HUES64 (cell line): ENCODE results near the gene HEPHL1.

Experiments used
- H3K27ac ChIP-seq: 2 replicates; pipeline ENCODE4 v1.7.0; 2013; ENCODE audit warnings: low read depth, low read length, inconsistent platforms
- H3K27me3 ChIP-seq: 2 replicates; pipeline ENCODE4 v1.6.1; 2013; ENCODE audit warnings: mild to moderate bottlenecking, low read length; ENCODE audit not compliant: insufficient read depth
- H3K36me3 ChIP-seq: 2 replicates; pipeline ENCODE4 v1.6.1; 2013; ENCODE audit warnings: mild to moderate bottlenecking, low read length; ENCODE audit not compliant: insufficient read depth
- H3K4me1 ChIP-seq: 2 replicates; pipeline ENCODE4 v1.6.1; 2013; ENCODE audit warnings: mild to moderate bottlenecking, low read length, moderate library complexity; ENCODE audit not compliant: insufficient read depth
- H3K4me3 ChIP-seq: 2 replicates; pipeline ENCODE4 v1.5.1; 2013; ENCODE audit warnings: mild to moderate bottlenecking, low read length, moderate library complexity
- H3K9ac ChIP-seq: 2 replicates; pipeline ENCODE4 v1.6.1; 2013; ENCODE audit warnings: mild to moderate bottlenecking, low read depth, low read length
- H3K9me3 ChIP-seq: 2 replicates; pipeline ENCODE4 v1.6.1; 2013; ENCODE audit warnings: low read depth, low read length; ENCODE audit not compliant: insufficient read depth
- WGBS: fragments of 150-250, 120-280 bp; methylation state at CpG from one replicate; pipeline ENCODE4 v1.1.7; 2013; ENCODE audit warnings: missing lambda C conversion rate; 5-methylcytosine and 5-hydroxymethylcytosine counted together

The HEPHL1 gene

DNA sequence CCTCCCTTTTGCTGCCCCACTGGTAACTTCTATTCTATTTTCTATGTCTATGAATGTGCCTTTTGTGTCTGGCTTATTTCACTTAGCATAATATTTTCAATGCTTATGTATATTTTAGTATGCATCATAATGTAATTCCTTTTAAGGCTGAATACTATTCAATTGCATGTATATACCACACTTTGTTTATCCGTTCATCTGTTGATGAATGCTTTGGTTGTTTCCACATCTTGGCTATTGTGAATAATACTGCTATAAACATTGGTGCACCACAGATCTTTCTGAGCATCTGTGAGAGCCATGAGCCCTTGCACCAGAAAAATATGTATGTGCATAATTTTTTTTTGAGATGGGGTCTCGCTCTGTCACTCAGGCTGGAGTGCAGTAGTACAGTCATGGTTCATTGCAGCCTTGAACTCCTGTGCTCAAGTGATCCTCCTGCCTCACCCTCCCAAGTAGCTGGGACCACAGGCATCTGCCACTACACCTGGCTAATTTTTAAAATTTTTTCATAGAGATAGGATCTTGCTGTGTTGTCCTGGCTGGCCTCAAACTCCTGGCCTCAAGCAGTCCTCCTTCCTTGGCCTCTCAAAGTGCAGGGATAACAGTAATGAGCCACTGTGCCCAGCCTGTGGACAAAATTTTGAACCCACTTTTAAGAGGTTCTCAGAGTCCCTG is 27.0 kb downstream of the HEPHL1 start:
- WGBS, result 88% methylated on average over 2 of the region's 2 CpGs
- no peak overlapping the region for H3K27ac ChIP-seq
- H3K4me3 ChIP-seq, result no peak overlapping the region
- H3K4me1 ChIP-seq, result no peaks in the 10 kb centered on the region
- no peaks in the 10 kb centered on the region for H3K36me3 ChIP-seq
- no peak overlapping the region for H3K9ac ChIP-seq
- H3K9me3 ChIP-seq, result no peaks in the 10 kb centered on the region
- H3K27me3 ChIP-seq, result no peaks in the 10 kb centered on the region

DNA sequence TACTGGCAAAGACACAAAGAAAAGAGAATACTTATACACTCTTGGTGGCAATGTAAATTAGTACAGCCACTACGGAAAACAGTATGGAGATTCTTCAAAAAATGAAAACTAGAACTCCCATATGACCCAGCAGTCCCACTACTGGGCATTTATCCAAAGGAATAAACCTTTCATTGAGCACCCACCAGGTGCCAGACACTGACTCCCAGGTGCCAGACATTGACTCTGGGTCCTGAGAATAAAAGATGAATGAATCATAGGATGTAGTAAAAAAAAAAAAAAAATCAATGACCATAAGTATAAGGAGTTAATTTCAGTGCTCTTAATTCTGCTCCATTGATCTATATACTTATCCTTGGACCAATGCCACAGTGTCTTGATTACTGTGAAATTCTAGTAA is 28.2 kb downstream of the HEPHL1 start:
- Histone ChIP-seq H3K9ac (no peak overlapping the region), H3K9me3 (no peaks in the 10 kb centered on the region), H3K27ac (no peak overlapping the region), H3K27me3 (no peaks in the 10 kb centered on the region), H3K4me3 (no peak overlapping the region), H3K4me1 (no peaks in the 10 kb centered on the region), H3K36me3 (no peaks in the 10 kb centered on the region)
- WGBS, result 100% methylated on average over 1 of the region's 1 CpG

DNA sequence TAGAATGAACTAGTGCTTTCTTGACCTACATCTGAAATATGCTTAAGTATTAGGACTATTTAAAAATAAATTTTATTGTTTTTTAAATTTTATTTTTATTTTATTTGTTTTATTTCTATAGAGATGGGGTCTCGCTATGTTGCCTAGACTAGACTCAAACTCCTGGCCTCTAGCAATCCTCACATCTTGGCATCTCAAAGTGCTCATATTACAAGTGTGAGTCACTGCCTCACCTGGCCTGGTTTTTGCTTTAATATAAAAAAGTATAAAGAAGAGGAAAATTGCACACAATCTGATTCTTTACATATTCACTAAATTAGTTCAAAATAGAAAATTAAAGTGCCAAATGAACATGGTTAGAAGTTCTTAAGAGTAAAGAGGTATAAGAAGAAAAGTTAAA is 37.5 kb downstream of the HEPHL1 start:
- H3K9me3 ChIP-seq, result no peaks in the 10 kb centered on the region
- H3K27ac ChIP-seq, result no peak overlapping the region
- no peak overlapping the region for H3K4me3 ChIP-seq
- no peak overlapping the region for H3K9ac ChIP-seq
- no peaks in the 10 kb centered on the region for H3K4me1 ChIP-seq
- H3K27me3 ChIP-seq, result no peaks in the 10 kb centered on the region
- WGBS, result 89% methylated on average over 1 of the region's 1 CpG
- no peaks in the 10 kb centered on the region for H3K36me3 ChIP-seq

DNA sequence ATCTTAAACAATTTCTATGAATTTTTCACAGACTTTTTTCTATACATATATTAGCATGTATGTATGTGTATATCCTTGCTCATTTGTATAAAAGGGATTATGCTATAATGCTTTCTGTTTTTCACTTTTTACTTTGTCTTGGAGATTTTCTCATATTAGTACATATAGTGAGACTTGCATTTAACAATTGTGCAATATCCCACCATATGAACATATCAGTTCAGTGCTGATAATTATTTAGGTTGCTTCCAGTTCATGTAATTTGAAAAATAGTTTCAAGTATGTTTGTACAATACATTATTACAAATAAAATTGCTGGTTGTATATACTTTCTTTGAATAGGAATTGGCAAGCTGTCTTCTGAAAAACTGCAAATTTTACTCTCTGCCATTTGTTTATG is 37.9 kb downstream of the HEPHL1 start:
- no peak overlapping the region for H3K9ac ChIP-seq
- no peaks in the 10 kb centered on the region for H3K9me3 ChIP-seq
- H3K27me3 ChIP-seq, result no peaks in the 10 kb centered on the region
- no peaks in the 10 kb centered on the region for H3K4me1 ChIP-seq
- no peaks in the 10 kb centered on the region for H3K36me3 ChIP-seq
- no peak overlapping the region for H3K4me3 ChIP-seq
- no peak overlapping the region for H3K27ac ChIP-seq

DNA sequence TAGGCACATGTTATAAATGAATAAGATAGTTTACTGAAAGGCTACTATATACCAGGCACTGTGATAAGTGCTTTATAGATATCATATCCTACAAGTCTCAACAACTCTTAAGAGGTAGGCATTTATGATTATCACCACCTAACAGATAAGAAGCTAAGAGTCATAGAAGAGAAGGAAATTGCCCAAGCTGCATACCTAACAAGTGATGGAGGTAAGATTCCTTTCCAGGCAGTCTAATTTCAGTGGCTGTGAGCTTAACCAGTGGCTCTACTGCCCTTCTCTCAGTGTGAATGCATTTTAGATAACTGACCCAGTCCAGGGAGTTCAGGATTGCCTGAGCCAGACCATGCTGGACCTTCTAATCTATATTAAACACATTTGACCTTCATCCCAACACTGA is 39.2 kb downstream of the HEPHL1 start:
- no peak overlapping the region for H3K4me3 ChIP-seq
- H3K9me3 ChIP-seq, result no peaks in the 10 kb centered on the region
- H3K27ac ChIP-seq, result no peak overlapping the region
- no peak overlapping the region for H3K9ac ChIP-seq
- no peaks in the 10 kb centered on the region for H3K4me1 ChIP-seq
- no peaks in the 10 kb centered on the region for H3K36me3 ChIP-seq
- H3K27me3 ChIP-seq, result no peaks in the 10 kb centered on the region

DNA sequence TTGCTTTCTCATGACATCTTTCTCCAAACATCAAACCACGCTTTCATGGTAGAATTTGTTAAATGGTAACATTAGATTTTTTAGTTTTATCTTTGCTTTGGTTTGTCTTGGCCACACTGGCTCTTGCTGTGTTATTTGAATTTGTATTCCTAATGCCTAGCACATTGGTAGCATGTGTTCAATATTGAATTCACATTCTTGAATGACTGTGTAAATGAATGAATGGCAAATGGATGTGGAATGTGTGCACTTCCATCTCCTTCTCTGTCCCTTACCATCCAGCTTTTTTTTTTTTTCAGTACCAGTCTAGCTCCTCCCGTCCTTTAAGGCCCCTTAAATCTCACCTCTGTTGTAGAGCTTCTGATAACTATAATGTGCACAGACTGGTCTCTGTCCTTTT is 41.2 kb downstream of the HEPHL1 start:
- Histone ChIP-seq H3K4me1 (no peaks in the 10 kb centered on the region), H3K9me3 (no peaks in the 10 kb centered on the region), H3K27me3 (no peaks in the 10 kb centered on the region), H3K9ac (no peak overlapping the region), H3K36me3 (no peaks in the 10 kb centered on the region), H3K4me3 (no peak overlapping the region), H3K27ac (no peak overlapping the region)
- WGBS, result 88% methylated on average over 2 of the region's 2 CpGs

DNA sequence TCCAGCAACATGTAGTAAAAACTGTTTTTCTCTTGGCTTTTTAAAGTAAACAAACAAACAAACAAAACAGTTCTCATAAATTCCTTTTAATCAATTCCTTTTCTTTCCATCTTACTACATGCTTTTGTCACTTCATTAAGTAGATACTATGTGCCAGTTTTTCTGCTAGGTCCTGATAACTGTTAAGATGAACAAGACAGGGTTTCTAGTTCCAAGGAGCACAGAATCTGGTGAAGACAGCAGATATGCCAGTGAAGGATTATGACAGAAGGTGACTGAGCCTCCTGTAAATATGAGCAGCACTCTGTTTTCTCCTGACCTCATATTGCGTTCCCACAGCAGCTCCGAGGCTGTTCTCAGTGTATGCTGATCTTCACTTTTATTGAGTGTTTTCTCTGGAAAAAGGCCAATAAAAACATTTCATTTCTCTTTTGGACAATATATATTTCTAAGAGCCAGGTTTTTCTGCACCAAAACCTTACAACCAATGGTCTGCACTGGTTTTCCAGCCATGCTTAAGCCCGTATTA is 45.8 kb downstream of the HEPHL1 start:
- no peak overlapping the region for H3K27ac ChIP-seq
- no peaks in the 10 kb centered on the region for H3K4me1 ChIP-seq
- H3K4me3 ChIP-seq, result no peak overlapping the region
- no peaks in the 10 kb centered on the region for H3K27me3 ChIP-seq
- no peak overlapping the region for H3K9ac ChIP-seq
- WGBS, result 96% methylated on average over 3 of the region's 3 CpGs
- no peaks in the 10 kb centered on the region for H3K36me3 ChIP-seq
- H3K9me3 ChIP-seq, result no peaks in the 10 kb centered on the region

DNA sequence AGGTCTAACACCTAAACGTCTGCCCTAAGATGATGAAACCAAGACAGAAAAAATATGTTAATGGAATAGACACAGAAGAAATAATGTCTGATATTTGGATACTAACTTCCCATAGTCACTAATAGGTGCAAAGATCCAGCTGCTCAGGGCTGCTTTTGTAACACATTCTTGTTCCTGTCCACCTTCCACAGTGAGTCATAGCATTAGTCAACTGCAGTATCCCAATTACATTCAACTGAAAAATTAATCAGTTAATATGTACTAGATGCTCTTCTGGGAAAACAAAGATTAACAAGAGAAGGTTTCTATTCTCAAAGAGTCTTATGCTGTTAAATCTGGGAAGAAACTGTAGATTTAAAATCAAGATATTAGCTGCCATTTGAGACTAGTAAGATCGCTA is 47.6 kb downstream of the HEPHL1 start:
- Histone ChIP-seq H3K36me3 (no peaks in the 10 kb centered on the region), H3K4me1 (no peaks in the 10 kb centered on the region), H3K27ac (no peak overlapping the region), H3K9me3 (no peaks in the 10 kb centered on the region), H3K9ac (no peak overlapping the region), H3K4me3 (no peak overlapping the region), H3K27me3 (no peaks in the 10 kb centered on the region)
- WGBS, result 81% methylated on average over 2 of the region's 2 CpGs

DNA sequence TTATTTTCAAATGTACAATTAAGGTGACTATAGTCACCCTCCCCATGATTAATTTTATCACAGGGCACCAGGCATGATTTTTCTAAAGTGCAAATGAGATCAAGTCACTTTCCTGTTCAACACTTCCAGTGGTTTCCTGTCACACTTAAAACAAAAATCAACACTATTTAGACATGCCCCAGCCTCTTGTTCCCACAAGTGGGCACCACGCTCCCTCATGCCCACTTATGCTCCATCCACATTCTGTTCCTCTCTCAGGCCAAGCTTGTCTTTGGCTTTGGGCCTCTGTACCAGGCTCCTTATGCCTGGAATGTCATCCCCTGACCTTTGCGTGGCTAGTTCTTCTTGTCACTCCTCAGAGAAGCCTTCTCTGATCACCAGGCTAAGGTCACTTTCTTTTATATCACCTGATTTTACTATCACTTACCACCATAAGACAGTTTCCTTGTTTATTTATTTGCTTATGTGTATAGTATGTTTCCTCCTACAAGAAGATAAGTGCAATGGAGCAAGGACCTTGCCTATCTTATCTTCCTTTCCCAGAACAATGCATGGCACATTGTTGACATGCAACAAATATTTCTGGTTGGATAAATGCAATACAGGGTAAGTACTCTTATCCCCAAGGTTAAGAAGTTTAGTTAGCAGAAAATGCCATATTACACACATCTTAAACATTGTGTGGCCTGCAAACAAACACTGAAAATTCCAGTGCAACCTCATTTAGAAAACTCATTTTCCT is 56.6 kb downstream of the HEPHL1 start:
- no peak overlapping the region for H3K9ac ChIP-seq
- WGBS, result 87% methylated on average over 2 of the region's 2 CpGs
- H3K36me3 ChIP-seq, result no peaks in the 10 kb centered on the region
- no peaks in the 10 kb centered on the region for H3K27me3 ChIP-seq
- no peaks in the 10 kb centered on the region for H3K4me1 ChIP-seq
- no peak overlapping the region for H3K4me3 ChIP-seq
- H3K9me3 ChIP-seq, result no peaks in the 10 kb centered on the region
- H3K27ac ChIP-seq, result no peak overlapping the region

DNA sequence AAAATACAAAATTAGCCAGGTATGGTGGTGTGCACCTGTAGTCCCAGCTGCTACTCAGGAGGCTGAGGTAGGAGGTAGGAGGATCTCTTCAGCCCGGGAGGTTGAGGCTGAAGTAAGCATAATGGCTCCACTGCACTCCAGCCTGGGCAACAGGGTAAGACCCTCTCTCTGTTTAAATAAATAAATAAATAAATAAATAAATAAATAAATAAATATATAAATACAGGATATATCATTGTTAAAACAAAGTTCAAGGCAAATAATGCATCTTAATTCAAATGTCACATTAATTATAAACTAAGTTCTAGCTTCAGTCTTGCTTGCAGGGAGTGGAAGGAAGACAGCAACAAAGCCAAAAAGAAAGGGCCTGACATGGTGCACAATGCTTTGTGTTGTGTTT is 63.0 kb downstream of the HEPHL1 start:
- Histone ChIP-seq H3K9ac (no peak overlapping the region), H3K27me3 (no peaks in the 10 kb centered on the region), H3K4me3 (no peak overlapping the region), H3K36me3 (no peaks in the 10 kb centered on the region), H3K9me3 (no peaks in the 10 kb centered on the region), H3K27ac (no peak overlapping the region), H3K4me1 (no peaks in the 10 kb centered on the region)
- 92% methylated on average over 1 of the region's 1 CpG for WGBS

DNA sequence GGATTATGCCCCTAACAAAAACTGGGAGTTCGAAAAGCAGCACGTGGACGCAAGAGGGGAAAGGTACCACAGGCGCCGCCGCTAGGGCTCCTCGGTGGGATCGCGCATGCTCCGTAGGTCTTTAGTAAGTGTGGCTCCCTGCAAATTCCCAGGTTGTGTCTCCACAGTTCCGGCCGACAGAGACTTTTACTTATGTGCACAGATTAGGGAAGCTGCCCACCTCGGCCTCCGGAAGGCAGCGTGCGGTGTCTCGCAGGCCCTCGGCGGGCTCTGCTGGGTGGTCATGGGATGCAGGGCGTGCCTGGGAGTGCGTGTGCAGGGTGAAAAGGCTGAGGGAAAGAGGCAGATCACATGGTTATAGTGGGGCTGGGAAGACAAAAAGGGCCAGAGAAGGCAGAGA is 67.8 kb downstream of the HEPHL1 start:
- Histone ChIP-seq H3K9ac (no peak overlapping the region), H3K27ac (no peak overlapping the region), H3K9me3 (no peaks in the 10 kb centered on the region), H3K4me3 (no peak overlapping the region), H3K36me3 (no peaks in the 10 kb centered on the region), H3K27me3 (no peaks in the 10 kb centered on the region), H3K4me1 (no peaks in the 10 kb centered on the region)
- 96% methylated on average over 21 of the region's 21 CpGs for WGBS
